Inflammatory macrophage (primary cell): ENCODE measurements around the gene CCDC142.
A peak's percentile ranks its signal among the peaks of the same experiment; 100 is the strongest.

ENCODE experiments used
- DNase-seq, 2 donors: peaks; one replicate each; pipeline ENCODE4 v3.0.0-alpha.2; 2020 to 2022

Gene CCDC142

DNA sequence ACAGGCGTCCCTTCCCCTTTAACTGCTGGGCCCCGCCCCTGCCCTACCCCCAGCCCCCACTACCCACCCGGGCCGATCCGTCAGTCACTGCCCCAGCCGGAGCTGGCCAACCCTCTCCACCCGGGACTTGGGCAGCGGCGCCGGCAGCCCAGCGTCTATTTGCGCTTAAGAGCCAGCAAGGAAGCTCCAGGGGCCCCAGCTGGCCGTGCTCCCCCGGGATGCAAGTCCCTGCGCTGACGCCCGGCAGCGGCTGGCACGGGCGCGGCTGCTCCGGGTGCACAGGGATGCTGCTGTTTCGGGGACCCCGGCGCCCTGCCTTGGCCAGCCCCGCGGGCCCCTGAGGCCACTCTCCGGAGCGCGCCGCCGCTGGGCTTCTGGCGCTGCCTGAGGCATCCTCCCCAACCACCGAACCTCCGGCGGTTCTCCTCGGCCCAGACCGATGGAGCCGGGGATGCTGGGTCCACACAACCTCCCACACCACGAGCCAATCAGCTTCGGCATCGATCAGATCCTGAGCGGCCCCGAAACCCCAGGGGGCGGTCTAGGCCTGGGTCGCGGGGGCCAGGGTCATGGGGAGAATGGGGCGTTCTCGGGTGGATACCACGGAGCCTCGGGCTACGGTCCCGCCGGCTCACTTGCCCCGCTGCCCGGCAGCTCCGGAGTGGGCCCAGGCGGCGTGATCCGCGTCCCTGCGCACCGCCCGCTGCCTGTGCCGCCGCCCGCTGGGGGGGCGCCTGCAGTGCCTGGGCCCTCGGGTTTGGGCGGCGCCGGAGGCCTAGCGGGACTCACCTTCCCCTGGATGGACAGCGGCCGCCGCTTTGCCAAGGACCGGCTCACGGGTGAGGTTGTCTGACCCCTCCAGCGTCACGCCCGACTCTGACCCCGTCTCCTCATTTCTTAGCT, 31.8 kb upstream of the CCDC142 start, which contains the start of gene TLX2:
TLX2 (plus strand) TSS at position 83 of the 903 bp plus-strand sequence; CDS start at position 440, 357 bp downstream.
- DNase-seq: no peak

DNA sequence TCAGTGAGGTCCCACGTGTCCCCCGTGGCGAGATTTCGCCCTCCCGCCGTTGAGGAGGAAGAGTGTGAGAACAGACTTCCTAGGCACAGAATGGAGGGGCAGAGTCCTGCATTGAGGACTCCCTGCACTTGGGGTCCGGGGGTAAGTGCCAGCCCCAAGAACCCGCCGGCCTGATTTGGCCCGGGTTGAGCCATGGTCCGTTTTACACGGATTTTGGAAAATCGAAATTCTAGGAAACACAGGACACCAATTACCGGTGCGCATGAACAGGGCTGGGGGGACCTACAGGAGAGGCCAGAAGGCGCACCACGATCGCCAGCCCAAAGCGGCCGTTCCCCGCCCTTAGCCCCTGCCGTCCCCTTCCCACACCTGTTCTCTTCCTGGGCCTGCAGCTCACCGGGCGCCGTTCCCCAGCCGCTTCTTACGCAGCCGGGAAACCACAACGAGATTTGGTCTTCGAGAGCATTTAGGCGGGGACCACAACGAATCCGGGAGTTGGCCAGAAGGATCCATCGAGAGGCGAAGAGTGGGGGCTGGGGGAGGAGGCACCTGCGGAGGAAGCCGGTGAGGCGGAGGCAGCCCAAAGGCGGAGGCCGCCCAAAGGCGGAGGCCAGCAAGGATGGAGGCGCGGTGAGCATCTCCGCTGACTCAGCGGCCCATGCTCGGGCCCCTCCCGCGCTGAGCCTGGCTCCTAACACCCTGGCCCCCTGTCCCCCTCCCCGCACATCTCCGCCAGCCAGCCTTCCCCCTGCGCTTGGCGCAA, 31.0 kb upstream of the CCDC142 start:
- DNase-seq: no peak

DNA sequence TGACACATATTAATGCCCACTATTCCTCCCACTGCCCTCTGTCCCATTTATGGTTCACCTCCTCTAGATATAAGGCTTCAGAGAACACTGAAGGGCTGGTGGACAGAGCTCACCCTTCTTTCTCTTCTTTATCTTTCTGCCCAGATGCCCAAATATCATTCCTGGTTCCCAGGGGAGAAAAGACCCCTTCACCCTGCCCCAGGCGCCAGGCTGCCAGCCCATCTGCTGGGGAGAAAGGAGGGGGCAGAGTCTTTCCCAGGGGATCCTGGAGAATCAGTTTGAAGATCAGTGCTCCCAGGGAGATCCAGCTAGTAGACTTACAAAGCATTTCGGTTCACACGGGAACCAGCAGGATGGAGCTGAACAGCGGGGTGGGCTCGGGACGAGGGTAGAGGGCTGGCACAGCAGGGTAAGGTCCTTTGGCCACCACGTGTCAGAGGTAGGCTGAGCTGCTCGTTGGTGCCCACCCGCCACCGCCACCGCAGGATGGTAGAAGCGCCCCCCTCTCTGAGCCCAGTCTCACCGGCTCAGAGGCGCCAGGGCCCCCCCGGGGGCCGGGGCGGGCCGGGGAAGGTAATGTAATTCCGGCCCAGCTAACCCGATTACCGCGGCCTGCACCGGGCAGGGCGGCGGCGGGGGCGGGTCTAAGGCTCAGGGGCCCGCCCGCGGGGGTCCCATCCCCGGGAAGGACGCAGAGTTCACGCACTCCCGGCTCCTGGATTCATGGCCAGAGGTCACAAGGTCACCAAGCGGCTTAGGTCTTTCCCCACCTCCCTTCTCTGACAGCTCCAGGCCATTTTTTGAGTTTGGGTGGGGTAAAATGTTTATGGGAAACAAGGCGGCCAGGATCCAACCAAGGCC, 30.2 kb upstream of the CCDC142 start:
- DNase-seq: no peak

DNA sequence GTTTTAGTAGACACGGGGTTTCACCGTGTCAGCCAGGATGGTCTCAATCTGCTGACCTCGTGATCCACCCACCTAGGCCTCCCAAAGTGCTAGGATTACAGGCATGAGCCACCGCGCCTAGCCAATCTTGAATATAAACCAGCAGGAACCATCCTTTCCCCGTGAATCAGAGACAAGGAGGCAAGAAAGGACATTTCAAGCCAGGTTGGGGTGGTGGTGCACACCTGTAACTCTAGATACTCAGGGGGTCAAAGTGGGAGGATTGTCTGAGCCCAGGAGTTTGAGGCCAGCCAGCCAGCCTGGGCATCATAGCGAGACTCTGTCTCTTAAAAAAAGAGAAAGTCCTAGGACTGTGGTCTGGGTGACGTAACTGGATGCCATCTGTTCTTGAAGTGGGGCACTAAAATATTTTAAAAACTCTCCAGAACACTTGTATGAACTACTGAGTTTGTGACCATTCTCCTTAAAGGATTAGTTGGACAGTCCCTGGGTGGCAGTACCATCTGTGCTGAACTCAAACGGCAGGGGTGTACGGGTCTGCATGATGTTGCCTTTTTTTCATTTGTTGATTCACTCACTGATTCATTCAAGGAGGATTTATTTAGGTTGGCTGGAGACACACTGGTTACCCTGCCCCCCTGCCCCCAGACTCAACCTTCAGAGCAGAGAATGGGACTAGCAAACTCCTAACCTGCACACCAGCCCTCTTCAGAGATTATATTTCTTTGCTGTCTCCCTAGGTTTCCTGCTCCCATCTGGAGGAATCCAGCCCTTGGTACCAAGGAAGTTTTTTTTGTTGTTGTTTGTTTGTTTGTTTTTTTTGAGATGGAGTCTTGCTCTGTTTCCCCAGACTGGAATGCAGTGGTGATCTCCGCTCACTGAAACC, 28.5 kb upstream of the CCDC142 start:
- no peak for DNase-seq

DNA sequence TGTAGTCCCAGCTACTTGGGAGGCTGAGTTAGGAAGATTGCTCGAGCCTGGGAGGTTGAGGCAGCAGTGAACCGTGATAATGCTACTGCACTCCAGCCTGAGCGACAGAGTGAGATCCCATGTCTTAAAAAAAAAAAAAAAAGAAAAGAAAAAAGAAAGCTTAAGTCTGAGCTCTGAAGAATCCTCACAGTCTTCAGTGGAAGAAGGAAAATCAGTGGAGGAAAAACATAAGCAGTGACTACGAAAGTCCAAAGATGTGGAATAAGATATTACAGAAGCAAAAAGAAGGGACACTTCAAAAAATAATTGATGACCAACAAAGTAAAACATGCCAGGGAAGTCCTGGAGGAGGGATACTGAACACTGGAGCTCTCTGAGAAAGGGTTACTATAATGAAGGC, 27.5 kb upstream of the CCDC142 start:
- no peak for DNase-seq

DNA sequence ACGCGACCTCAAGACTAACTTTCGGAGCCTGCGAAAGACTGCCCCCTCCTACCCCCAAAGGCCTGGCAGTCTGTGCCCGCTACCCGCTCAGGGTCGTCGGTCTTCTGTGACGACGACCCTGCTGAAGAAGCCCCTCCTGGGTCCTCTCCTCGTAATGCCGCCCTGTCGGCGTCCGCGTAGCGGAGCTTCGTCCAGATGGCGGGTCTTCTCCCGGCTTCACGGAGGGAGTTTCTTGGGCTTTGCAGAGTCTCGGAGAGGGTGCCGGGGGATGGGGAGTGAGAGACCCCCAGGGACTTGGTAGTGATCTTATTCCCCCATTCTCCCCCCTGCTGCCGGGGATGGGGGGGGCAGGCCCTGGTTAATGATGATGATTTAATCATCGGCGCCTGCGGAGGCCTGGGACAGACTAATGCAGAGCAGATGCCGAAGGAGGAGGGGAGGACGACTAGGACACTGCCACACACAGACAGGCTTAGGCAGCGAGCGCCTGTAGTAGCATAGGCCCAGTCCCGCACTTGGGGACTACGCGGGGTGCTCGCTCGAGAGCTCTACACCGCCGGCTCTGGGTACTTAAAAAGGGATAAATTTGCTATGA, 25.2 kb upstream of the CCDC142 start:
- DNase-seq: no peak

DNA sequence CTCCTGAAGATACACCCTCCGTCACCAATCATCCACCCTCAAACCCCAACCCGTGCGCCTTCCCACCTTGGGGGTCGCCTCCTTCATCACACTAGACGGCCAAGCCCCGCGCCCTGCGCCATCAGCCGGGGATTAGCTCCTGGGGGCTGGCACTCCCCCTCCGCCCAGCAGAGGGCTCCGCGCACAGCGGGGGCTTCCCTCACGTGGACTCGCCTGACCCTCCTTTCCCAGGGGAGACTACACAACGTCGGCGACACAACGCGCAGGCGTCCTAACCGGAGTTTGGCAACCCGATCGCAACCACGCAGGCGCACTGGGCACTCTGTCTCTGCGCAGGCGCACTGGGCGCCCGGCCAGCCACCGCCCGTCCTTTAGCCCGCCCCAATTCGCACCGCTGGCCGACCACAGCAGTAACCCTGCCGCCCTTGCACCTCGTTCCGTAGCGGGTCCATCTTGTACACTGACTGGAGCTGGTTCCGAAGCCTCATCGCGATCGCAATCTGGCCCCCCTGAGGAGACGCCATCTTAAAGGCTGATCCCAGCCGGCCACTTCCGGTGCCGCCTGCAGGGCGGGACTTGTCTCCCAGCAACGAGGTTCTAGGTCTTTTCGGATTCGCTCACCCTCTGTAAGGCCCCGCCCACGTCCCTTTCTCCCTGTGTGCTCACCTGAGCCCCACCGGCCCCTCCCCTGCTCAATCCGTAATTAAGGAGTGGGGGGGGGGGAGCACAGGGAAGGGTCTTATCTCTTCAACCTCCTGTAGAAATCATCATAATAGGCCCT, 24.5 kb upstream of the CCDC142 start, which contains the start of gene PCGF1:
PCGF1 (minus strand) TSS at position 551 of the 781 bp plus-strand sequence; CDS start at position 524, 27 bp downstream.
- peak; percentile 99 for DNase-seq

DNA sequence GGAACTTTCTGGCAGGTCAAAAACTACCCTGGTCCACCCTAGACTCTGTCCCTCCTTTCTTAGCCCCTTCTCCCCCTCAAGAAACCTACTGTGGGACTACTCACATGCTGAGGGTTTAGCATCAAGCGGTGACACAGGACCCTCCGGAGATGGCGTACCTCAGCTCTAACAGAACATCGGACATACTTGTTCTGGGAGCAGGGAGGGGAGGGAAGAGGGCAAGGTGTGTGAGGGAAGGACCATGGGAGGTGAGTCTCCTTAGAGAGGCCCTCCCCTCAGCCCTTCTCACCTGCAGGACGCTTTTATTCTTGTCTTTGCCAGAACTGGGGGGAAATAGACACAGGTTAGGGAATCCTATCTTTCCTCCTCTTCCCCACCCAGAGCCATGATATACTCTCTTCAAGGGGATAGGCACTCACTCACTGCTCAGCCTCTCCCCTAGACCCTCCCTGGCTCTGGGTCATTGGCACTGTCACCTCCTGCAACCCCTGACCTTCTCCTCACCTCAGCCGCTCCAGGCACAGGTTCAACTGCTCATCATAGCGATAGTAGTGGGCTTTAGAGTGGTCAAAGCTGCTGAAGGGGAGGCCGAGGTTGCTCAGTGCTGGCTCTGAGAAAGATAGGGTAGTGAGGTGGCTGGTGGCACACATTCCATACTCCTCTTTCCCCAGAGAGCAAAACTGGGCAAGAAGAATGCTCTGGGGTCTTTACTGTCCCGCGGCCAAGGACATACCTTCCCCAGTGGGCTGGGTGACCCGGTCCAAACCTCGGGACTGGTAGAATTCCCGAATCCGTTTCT, 22.8 kb upstream of the CCDC142 start:
- no peak for DNase-seq

DNA sequence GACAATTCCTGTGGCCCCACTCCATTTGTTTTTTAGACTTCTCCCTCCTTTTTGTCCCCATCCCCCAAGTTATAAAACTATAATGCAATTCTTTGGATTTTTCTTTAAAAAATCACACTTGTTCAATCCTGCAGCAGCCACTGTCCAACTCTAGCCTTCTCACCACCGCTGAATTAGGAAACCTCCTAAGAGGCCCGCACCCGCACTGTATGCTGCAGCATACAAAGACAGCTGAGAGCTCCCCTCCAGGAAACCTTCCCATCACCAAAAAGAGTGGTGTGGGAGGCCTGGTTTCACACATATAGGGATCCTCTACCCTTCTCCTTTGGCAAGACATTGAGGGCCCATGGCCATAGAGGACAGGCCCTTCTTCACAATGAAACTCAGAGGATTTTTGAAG, 21.8 kb upstream of the CCDC142 start:
- DNase-seq: no peak

DNA sequence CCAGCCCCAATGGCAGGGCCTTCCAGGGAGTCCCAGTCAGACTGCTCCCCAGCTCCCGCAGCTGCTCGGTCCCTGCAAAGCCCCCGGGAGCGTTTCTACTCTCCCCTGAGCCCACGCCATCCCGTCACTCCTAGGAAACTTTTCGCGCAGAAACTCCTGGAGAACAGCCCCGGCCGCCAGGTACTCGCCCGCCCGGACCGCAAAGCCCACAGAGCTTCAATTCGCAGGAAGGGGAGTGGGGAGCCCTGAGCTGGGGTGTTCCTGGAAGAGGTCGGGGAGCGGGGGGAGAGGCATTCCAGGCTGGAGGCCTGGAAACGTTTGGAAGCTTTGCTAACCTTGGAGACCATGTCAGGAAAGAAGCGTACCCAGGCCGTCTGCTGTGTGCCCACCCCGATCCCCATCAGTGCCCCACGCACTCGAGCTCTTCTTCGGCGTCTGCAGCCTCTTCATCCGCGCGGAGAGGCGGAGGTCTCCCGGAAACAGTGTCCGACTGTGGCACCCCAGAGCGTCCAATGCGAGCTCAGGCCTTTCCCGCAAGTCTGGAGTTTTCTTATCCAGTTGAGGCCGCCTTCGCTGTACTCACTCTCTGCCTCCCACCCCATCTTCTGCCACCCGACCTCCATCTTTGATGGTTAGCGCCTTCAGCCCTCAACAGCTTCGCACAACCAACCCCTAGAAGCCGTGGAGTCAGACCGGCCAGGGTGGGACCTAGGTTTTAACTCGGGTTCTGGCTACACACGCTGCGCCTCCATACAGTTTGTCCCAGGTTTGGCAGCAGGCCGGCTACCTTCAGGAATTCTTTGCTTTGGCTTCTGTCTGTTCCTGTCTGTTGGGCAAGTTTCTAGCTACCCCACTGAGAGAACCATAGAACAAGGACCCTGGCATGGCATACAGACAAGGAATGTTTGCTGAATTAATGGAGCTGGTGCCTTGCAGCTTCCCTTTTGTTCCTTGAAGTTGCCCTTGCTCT, 21.0 kb upstream of the CCDC142 start:
- no peak for DNase-seq

DNA sequence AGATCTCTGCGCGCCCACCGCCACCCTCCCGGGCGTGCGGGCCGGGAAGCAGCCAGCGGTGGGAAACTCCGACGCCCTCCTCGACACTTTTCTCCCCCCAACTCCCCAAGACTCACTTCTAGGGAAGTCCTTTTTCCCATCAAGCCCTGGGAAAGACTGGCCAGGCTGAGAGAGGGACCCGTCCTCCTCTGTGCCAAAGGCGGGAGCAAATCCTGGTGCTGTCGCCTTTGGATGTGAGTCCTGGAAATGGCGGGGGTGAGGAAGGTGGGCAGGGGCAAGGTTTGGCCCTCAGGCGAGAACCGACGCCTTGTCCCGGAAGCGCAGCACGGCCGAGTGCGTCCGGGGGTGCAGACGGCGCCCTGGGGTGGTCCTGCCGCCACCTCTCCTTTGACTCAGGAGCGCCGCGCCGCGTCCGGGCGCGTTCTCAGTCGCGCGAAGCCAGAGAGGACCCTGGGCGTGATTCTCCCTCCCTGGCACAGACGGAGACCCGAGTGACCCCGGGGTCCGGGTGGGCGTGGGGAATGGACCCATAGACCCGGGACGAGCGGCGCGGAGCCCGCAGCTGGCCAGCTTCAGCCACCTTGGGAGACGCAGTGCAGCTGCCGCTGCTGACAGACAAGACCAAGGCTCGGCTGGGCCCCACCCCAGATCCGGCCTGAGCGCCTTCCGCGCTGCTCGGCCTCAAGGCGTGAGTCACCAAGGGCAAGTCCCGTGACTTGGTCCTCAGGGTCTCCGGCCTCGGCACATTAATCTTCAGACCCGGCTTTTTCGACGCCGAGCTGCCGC, 20.1 kb upstream of the CCDC142 start:
- DNase-seq: peak; percentile 70 to 82

DNA sequence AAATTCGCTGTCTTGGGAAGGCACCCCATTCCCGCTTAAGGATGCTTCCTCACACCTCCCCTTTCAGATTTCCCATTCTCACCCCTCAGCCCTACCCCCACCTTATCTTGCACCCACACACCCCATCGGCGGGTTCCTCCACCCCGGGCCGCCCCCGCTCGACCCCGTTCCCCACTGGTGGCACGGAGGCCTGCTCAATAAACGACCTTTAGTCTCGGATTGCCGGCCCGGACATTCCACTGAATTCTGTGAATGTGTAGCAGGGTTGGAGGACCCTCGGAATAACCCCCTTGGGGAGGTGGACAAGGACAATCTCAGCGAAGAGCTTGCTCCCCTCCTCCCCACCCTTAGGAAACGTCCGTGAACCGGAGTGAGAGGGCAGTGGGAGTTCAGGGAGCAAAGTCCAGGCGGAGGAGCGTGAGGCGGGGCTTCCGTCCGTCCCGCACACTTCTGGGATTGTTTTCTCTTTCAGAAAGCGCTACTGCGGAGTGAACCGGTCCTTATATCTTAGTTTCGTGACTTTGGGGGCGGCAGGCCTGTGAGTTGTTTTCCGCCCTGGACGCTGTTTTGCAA, 19.4 kb upstream of the CCDC142 start:
- peak in 1 of 2 donors; percentile 35 for DNase-seq

DNA sequence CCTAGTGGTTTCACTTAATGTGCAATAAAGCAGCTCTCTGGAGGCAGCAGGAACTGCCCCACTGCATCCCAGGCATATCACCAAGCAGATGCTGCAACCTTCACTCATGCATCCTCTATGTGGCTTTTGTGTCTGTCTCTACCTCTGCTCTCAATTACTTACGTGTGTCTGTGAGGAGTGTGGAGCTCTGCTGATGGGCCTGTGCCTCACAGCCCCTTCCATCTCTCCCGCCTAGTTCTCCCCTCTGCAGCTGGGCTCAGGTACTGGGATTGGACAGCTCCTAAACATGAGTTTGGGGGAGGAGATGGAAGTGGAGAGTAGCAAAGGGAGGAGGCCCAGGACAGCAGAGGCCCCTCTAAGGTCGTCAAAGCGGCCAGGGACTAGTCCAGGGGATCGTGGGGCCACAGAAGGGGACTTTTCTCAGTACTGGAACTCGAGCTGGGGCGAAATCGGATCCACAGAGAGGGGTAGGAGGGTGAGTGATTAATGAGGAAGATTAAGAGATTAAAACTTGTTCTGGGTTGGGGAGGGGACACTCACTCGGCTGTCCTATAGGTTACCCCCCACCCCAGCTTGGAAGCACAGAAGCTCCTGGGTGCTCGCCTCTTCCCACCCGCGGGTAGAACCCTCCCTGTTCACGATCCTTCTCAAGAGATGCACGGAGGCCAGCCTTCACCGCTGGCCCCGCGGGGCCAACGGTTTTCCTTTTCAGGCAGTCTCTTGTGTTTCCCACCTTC, 18.7 kb upstream of the CCDC142 start:
- no peak for DNase-seq

DNA sequence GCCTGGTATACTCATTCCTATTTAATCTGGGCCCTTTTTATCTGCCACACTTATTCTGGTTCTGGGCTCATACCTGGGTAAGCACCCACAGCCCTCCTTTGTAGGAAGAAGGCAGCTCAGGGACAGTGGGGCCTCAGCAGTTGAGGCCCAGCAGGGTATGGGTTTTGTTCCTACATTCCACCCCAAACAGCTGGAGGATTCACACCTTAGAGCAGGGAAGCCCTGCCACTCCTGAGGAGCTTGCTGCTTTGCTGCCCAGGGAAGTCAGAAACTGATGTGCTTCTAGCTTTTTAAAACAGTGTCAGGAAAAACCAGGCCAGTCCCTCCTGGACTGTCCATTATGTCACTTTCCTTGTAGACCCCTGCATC, 17.8 kb upstream of the CCDC142 start:
- no peak for DNase-seq

DNA sequence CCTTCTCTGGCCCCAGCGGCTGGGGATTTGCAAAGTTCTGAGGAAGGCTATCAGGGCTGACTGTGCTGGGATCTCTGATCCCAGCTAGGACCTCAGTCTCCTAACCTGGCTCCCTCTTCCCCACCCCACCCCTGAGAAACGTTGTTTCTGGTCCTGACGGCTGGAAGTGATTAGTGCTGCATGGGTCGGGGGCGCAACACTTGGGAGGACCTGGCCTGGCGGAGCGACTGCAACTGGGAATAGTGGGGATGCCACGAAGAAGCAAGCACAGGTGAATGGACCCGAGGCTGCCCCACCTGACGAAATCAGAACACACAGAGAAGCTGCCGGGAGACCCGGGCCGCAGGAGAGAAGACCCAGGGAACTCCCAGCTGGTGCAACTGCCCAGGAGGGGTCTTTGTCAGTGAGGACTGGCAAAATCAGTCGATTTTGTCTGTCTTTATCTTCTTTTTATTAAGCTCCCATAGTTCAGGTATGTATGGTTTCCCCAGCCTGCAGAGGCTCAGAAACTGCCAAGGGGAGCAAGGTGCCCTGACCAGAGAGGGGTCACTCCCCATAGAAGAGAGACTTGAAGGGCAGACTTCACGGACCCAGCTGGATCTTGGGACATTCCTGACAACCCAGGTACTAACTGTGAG, 17.3 kb upstream of the CCDC142 start:
- DNase-seq: no peak
